Stimulated activated CD8-positive, alpha-beta memory T cell treated with anti-CD3 and anti-CD28 coated beads, Interleukin-2, amount 100 ng/mL, for 48 hours (primary cell): ENCODE results near the gene RPS28.
"Not testable (repeated sequence)": the region's sequence is repeated elsewhere in the genome, so short reads cannot be mapped to it uniquely, and the experiment has no call there.

Experiments used
- DNase-seq, 2 donors: peaks; one replicate each; pipeline ENCODE4 v3.0.0-alpha.2; 2020; ENCODE audit warnings: low read depth in 2 of 2

Gene RPS28

DNA sequence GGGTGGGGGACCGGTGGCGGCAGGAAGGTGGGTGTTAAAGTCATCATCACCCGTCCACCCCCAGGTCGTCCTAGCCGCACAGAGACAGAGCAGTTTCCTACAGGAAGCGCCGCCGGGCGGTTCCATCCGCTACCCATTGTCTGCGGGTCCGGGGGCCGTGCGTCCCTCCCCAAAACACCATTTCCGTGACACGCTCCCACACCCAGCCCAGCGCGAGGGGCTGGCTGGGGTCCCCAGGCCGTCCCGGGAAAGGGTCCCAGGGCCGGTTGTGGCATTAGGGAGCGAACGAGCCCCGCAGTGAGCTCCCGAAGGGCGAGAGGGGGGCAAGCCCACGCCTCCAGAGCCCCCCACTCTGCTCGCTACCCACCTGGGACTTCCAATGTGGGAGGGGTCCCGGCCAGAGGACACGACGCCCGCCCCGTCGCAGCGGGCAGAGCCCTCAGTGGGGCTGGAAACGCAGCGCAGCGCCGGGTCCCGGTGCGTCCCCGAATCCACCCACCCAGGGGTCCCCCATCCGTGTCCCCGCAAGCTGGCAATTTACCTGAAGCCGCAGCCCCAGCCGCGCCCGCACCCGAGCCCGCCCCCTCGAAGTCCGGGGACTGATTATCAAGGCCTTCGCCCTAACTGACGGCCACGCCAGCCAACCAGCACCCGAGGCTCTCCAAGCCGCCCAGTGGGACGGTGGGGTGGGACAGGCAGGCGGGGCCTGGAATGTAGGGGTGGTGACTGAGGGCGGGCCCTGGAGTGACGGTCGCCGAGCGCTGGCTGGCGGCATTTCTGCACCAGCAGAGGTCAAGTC is 21.6 kb downstream of the RPS28 start, which contains the start of gene KANK3:
KANK3 (minus strand) TSS at position 579 of the 799 bp plus-strand sequence. CDS start 5,434 bp downstream, outside the sequence.
- peak; percentile 91 for DNase-seq

- DNase-seq, result no peak
These were observed 22.2 kb downstream of the RPS28 start for GRCh38 chr19:8343483-8343844.

DNA sequence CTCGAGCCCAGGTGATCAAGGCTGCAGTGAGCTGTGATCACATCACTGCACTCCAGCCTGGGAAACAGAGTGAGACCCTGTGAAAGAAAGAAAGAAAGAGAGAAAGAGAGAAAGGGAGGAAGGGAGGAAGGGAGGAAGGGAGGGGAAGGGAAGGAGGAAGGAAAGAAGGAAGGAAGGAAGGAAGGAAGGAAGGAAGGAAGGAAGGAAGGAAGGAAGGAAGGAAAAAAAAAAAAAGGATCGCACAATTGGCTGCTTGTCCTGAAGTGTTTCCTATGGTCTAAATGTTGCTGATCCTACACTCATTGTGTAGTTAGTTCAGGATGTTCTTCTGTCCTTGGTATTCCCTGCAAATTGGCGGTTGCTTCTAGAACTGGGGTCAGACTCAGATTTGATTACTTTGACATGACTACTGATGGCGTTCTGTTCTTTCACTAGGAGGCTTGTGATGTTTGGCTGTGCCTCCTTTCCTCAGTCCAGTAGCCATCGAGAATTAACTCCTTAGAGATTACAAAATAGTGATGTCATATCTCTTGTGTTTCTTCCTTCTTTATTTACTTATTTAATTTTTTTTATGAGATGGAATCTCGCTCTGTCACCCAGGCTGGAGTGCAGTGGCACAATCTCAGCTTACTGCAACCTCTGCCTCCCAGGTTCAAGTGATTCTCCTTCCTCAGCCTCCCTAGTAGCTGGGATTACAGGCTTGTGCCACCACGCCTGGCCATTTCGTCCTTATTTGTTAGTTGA is 28.5 kb downstream of the RPS28 start:
- DNase-seq, result not testable (repeated sequence)

GRCh38 chr19:8352134-8352827 is 31.0 kb downstream of the RPS28 start:
- DNase-seq, result no peak

GRCh38 chr19:8352845-8353244 is 31.5 kb downstream of the RPS28 start:
- not testable (repeated sequence) for DNase-seq

- no peak for DNase-seq
These were observed 34.5 kb downstream of the RPS28 start for GRCh38 chr19:8355631-8356402.

- no peak for DNase-seq
These were observed 35.8 kb downstream of the RPS28 start for GRCh38 chr19:8357007-8357521.

GRCh38 chr19:8358948-8359347 is 37.7 kb downstream of the RPS28 start:
- DNase-seq, result no peak

DNA sequence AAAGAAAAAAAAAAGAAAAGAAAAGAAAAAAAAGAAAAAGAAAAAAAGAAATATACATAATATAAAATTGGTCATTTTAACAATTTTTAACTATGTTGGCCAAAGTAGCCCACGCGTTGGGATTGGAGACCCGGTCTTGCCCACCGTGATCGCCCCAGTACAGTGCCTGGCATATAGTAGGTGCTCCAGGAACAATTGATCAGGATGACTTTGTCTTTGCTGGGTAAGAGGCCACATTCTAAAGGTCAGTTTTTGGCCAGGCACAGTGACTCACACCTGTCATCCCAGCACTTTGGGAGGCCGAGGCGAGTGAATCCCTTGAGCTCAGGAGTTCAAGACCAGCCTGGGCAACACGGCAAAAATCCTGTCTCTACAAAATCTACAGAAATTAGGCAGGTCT is 38.9 kb downstream of the RPS28 start:
- no peak for DNase-seq

DNA sequence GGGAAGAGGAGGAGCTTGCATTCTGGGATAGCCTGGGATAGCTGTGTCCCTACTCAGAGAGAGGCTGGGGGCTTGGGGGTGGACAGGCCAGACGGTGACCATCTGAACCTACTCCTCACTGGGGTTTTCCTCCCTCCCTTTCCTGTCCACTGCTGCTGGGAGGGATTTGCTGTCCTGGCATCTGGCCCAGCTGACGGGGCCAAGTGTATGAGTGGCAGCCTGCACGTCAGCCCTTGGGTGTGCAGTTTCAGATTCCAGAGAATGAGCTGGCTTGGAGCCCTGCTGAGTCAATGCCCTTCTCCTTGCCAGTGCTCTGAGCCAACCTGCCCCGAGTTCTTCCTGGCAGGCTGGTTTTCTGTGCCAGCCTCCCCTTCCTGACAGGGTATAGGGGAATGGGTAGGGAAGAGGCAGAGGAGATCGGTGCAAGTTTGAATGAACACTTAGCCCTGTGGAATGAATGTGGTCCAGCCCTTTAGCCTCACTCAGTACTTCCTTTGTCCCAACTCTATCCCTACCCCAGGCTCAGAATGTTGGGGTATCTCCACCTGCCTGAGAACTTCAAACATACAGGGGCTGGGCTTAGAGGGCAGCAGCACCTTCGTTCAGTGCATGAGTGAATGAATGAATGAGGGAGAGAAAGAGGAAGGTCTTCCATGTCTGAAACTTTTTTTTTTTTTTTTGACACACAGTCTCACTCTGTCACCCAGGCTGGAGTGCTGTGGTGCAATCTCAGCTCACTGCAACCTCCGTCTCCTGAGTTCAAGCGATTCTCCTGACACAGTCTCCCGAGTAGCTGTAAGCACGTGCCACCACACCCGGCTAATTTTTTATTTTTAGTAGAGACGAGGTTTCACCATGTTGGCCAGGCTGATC is 40.9 kb downstream of the RPS28 start:
- peak in 1 of 2 donors; percentile 37 for DNase-seq

GRCh38 chr19:8363803-8364771 is 42.8 kb downstream of the RPS28 start, which contains the start of gene ANGPTL4:
ANGPTL4 (plus strand) TSS chr19:8364155; CDS start chr19:8364322, 167 bp downstream.
- DNase-seq, result peak; percentile 53 to 55

GRCh38 chr19:8366121-8366581 is 44.9 kb downstream of the RPS28 start:
- no peak for DNase-seq

DNA sequence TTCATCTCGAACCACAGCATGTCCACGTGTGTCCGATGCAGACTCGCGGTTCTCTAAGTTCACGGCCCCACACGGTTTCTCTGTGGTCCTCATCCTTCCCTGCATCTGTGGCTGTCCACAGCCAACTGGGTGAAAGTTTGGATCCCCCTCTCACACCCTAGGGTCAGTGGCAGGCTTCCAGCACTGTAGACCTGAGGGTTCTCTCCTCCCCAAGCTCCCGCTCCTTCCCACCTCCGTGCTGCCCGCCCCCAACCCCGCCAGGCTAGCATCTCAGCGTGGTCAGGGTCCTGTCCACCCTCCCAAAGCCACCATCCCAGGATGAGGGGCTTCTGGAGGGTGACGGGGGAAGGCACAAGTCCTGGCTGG is 45.6 kb downstream of the RPS28 start:
- no peak for DNase-seq

- DNase-seq, result no peak
These were observed 46.2 kb downstream of the RPS28 start for GRCh38 chr19:8367327-8368001.

- no peak for DNase-seq
These were observed 49.1 kb downstream of the RPS28 start for GRCh38 chr19:8370176-8371010.

- no peak for DNase-seq
These were observed 49.9 kb downstream of the RPS28 start for GRCh38 chr19:8371011-8371804.
